Subcutaneous abdominal adipose tissue (tissue), 5 donors: ENCODE results near the gene PPARD.
A peak's percentile ranks its signal among the peaks of the same experiment; 100 is the strongest.
"Not testable (repeated sequence)": the region's sequence is repeated elsewhere in the genome, so short reads cannot be mapped to it uniquely, and the experiment has no call there.

Experiments
- H3K27ac ChIP-seq: one replicate; pipeline ENCODE4 v1.7.0; 2013; ENCODE audit warnings: low read depth, mild to moderate bottlenecking, inconsistent platforms, low read length, moderate library complexity
- H3K27me3 ChIP-seq, 5 donors: one replicate each; pipeline ENCODE4 v1.7.0; 2013; ENCODE audit warnings: low read length in 5 of 5, inconsistent platforms in 1 of 5; ENCODE audit not compliant: control insufficient read depth in 5 of 5, insufficient read depth in 4 of 5
- H3K36me3 ChIP-seq, 5 donors: one replicate each; pipeline ENCODE4 v1.7.0; 2013; ENCODE audit warnings: low read length in 5 of 5; ENCODE audit not compliant: control insufficient read depth in 5 of 5, insufficient read depth in 5 of 5
- H3K4me1 ChIP-seq, 5 donors: one replicate each; pipeline ENCODE4 v1.7.0; 2013; ENCODE audit warnings: low read length in 5 of 5, mild to moderate bottlenecking in 3 of 5, moderate library complexity in 1 of 5; ENCODE audit not compliant: control insufficient read depth in 5 of 5, insufficient read depth in 5 of 5
- H3K4me3 ChIP-seq, 5 donors: one replicate each; pipeline ENCODE4 v1.7.0; 2013; ENCODE audit warnings: low read length in 5 of 5, low read depth in 1 of 5
- H3K9ac ChIP-seq, 5 donors: one replicate each; pipeline ENCODE4 v1.7.0; 2013; ENCODE audit warnings: low read length in 5 of 5, mild to moderate bottlenecking in 4 of 5, moderate library complexity in 3 of 5
- H3K9me3 ChIP-seq, 5 donors: one replicate each; pipeline ENCODE4 v1.7.0; 2013; ENCODE audit warnings: low read length in 5 of 5; ENCODE audit not compliant: control insufficient read depth in 5 of 5
- donor health status: healthy.
- donor health status: healthy.
- donor health status: healthy.
- donor health status: healthy.
- donor health status: healthy.

Gene PPARD

GRCh38 chr6:35328108-35328723, 14.1 kb upstream of the PPARD start:
- H3K4me3 ChIP-seq = no peak overlapping the region
- peaks cover 0 to 3% (median 0%) of the 10 kb centered on the region in 5 donors for H3K9me3 ChIP-seq
- no peaks in the 10 kb centered on the region for H3K36me3 ChIP-seq
- no peak overlapping the region for H3K9ac ChIP-seq
- no peak overlapping the region for H3K27ac ChIP-seq
- H3K27me3 ChIP-seq = peaks cover 0 to 5% (median 0%) of the 10 kb centered on the region in 5 donors
- H3K4me1 ChIP-seq = no peaks in the 10 kb centered on the region

- not testable (repeated sequence) for H3K9ac ChIP-seq, H3K4me3 ChIP-seq, H3K4me1 ChIP-seq, H3K27me3 ChIP-seq, H3K9me3 ChIP-seq, H3K36me3 ChIP-seq, H3K27ac ChIP-seq
Observed at GRCh38 chr6:35328965-35329364, 13.4 kb upstream of the PPARD start.

DNA sequence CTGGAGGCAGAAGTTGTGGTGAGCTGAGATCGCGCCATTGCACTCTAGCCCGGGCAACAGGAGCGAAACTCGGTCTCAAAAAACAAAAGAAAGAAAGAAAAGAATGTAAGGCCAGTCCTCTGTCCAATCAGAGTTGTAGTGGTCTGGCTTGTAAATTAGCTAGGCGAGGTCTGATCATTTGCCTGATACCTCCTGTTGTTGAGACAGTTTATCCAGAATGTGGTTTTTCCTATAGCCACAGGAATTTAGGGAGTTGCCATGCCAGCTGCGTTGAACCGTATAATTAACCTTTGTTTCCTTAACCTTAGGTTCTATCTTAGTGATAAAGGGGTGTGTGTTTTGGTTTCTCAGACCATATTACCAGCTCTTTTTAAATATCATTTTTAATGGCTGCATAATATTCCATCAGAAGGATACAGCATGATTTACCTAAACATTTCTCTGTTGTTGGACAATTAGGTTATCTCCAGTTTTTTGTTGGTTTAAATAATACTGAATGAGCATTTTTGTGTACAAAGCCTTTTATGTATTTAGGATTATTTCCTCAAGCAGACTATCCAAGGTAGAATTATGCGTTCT, 11.7 kb upstream of the PPARD start:
- Histone ChIP-seq H3K4me3 (no peak overlapping the region), H3K9ac (no peak overlapping the region), H3K27ac (no peak overlapping the region), H3K4me1 (no peaks in the 10 kb centered on the region), H3K36me3 (no peaks in the 10 kb centered on the region), H3K9me3 (peaks cover 0 to 3% (median 0%) of the 10 kb centered on the region in 5 donors), H3K27me3 (peaks cover 0 to 5% (median 0%) of the 10 kb centered on the region in 5 donors)

DNA sequence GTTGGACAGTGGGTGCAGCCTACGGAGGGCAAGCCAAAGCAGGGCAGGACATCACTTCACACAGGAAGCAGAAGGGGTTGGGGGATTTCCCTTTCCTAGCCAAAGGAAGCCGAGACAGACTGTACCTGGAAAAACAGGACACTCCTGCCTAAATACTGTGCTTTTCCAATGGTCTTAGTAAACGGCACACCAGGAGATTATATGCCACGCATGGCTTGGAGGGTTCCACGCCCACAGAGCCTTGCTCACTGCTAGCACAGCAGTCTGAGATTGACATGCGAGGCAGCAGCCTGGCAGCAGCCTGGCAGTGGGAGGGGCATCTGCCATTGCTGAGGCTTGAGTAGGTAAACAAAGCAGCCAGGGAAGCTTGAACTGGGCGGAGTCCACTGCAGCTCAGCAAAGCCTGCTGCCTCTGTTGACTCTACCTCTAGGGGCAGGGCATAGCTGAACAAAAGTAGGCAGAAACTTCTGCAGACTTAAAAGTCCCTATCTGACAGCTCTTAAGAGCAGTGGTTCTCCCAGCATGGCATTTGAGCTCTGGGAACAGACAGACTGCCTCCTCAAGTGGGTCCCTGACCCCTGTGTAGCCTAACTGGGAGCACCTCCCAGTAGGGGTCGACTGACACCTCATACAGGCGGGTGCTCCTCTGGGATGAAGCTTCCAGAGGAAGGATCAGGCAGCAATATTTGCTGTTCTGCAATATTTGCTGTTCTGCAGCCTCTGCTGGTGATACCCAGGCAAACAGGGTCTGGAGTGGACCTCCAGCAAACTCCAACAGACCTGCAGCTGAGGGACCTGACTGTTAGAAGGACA, 10.1 kb upstream of the PPARD start:
- not testable (repeated sequence) for H3K27ac ChIP-seq, H3K4me3 ChIP-seq, H3K4me1 ChIP-seq, H3K27me3 ChIP-seq, H3K9ac ChIP-seq, H3K9me3 ChIP-seq, H3K36me3 ChIP-seq

DNA sequence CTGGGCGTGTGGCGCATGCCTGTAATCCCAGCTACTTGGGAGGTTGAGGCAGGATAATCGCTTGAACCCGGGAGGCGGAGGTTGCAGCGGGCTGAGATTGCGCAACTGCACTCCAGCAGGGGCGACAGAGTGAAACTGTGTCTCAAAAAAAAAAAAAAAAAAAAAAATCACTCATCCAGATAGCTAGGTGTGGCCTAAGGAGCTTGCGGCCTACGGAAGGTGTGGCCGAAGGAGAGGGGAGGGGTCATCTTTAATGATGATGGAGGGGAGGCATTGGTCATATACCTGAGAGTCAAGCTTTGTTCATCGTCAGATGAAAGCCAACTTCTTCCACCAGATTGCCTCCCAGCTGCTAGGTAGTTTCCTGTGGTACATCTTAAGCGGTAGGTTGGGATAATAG, 801 bp upstream of the PPARD start:
- Histone ChIP-seq H3K9ac (no peak overlapping the region), H3K27ac (no peak overlapping the region), H3K4me3 (no peak overlapping the region), H3K9me3 (no peaks in the 10 kb centered on the region), H3K36me3 (peaks cover 0 to 10% (median 7%) of the 10 kb centered on the region in 5 donors), H3K27me3 (no peaks in the 10 kb centered on the region), H3K4me1 (peaks cover 4 to 24% (median 22%) of the 10 kb centered on the region in 5 donors)

- Histone ChIP-seq H3K27ac (peak overlapping the region; percentile 69), H3K9ac (peak overlapping the region; percentile 83 to 95 (median 94)), H3K4me3 (peak overlapping the region; percentile 80 to 96 (median 90)), H3K36me3 (peaks cover 0 to 21% (median 18%) of the 10 kb centered on the region in 5 donors), H3K4me1 (peaks cover 4 to 24% (median 22%) of the 10 kb centered on the region in 5 donors), H3K27me3 (no peaks in the 10 kb centered on the region), H3K9me3 (no peaks in the 10 kb centered on the region)
Observed at GRCh38 chr6:35343092-35343834, 905 bp downstream of the PPARD start.

DNA sequence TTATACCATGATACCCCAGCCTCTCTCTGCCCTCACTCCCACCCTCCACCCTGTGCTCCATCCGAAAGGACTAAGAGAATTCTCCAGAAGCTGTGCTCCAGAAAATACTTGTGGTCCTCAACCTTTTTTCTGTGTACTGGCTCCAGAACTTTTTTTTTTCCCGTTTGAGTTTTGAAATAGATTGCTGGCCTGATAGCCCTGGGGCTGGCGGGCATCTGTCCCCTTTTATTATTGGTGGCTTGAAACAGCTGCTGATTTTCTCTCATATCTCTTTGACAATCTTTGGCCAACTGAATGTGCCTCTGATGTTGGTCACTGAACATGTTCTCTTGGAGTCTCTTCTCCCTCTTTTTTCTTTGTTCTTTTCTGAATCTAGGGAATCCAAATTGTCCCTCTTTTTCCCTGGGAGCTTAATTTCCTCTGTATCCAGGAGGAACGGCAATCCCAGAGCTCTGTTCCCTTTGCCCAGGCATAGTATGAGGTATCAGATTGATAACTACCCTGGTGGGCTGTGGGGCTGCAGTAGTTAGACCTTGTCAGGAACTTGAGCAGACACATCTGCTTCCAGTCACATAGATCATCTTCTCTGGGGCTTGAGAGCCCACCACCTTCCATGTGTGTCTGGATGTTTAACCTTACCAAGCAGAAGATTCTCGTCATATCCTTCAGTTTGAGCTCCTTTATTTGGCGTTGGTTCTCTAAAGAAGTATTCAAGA, 1.6 kb downstream of the PPARD start:
- Histone ChIP-seq H3K4me1 (peaks cover 4 to 24% (median 23%) of the 10 kb centered on the region in 5 donors), H3K9me3 (no peaks in the 10 kb centered on the region), H3K27me3 (no peaks in the 10 kb centered on the region), H3K36me3 (peaks cover 0 to 27% (median 23%) of the 10 kb centered on the region in 5 donors), H3K4me3 (peak overlapping the region; percentile 80 to 96 (median 90)), H3K27ac (peak overlapping the region; percentile 69), H3K9ac (peak overlapping the region in 4 of 5 donors; percentile 44 to 94 (median 88))

- Histone ChIP-seq H3K9me3 (no peaks in the 10 kb centered on the region), H3K27me3 (no peaks in the 10 kb centered on the region), H3K27ac (no peak overlapping the region), H3K4me1 (peaks cover 0 to 3% (median 0%) of the 10 kb centered on the region in 5 donors), H3K36me3 (peaks cover 15 to 59% (median 46%) of the 10 kb centered on the region in 5 donors), H3K9ac (no peak overlapping the region), H3K4me3 (no peak overlapping the region)
Observed at GRCh38 chr6:35351422-35351821, 9.1 kb downstream of the PPARD start.

GRCh38 chr6:35352735-35353134, 10.4 kb downstream of the PPARD start:
- Histone ChIP-seq H3K36me3 (peaks cover 15 to 60% (median 42%) of the 10 kb centered on the region in 5 donors), H3K4me3 (no peak overlapping the region), H3K9me3 (no peaks in the 10 kb centered on the region), H3K27me3 (no peaks in the 10 kb centered on the region), H3K27ac (no peak overlapping the region), H3K4me1 (peaks cover 0 to 6% (median 1%) of the 10 kb centered on the region in 5 donors), H3K9ac (no peak overlapping the region)
